HG03469 (cell line): ENCODE results near the gene PALS1.
"Not testable (repeated sequence)": the region's sequence is repeated elsewhere in the genome, so short reads cannot be mapped to it uniquely, and the experiment has no call there.

Experiments used
- ATAC-seq: cut with Tn5 transposase; IDR thresholded peaks from one replicate; pipeline ENCODE4 v1.9.1; 2021; ENCODE audit warnings: mild to moderate bottlenecking, moderate library complexity, moderate number of reproducible peaks; ENCODE audit not compliant: unreplicated experiment

PALS1 gene

DNA sequence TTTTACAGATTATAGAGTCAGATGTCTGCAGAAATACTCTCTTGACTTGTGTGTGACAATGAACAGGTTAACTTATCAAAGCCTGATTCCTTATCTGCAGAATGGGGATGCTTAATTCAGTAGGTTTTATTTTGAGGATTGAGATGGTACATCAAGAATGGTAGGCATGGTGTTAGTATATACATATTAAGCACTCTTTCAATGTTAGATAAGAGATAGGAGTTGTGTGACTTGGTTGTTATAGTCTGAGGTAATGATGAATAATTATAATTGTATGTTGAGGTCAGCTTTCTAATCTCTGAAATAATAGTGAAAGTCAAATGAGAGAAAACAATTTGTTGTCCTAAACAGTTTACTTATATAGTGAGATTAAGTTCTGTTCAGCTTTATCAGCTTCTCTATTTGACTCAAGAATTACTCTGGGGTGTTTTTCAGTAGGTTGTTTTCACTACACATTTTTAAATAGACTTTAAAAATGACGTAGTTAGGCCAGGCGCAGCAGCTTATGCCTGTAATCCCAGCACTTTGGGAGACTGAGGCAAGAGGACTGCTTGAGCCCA is 11.9 kb downstream of the PALS1 start:
- ATAC-seq = no peak

DNA sequence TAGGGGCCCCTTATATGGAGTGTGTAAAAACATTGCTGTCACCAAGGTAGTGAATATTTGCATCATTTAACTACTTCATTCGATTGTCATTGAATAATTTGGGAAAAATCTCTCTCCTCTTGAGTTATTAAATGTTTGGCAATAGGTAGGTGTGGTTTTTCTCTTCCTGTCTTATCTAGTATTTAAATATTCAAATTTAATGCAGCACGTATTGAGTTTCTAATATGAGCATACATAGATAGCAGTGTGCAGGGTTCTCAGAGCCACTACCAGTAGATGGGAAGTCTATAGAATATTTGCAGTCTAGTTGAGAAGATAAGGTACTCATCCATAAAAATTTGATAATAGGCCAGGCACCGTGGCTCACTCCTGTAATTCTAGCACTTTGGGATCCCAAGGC is 16.7 kb downstream of the PALS1 start:
- ATAC-seq = no peak

DNA sequence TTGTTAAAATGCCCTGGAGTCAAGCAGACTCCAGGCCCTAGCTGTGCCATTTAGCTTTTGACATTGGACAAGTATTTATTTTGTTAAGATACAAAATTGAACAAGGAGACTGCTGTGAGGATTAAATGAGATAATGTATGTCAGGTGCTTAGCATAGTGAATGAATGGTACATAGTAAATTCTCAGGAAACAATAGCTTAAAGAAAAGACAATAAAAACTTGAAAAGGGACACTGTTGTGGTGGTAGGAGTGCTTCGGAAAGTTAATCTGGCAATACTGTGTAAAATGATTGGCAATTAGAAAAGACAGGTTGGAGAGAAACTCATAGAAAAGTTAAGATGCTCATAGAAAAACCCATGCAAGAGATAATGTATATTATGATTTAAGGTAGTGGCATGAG is 19.7 kb downstream of the PALS1 start:
- ATAC-seq = no peak

DNA sequence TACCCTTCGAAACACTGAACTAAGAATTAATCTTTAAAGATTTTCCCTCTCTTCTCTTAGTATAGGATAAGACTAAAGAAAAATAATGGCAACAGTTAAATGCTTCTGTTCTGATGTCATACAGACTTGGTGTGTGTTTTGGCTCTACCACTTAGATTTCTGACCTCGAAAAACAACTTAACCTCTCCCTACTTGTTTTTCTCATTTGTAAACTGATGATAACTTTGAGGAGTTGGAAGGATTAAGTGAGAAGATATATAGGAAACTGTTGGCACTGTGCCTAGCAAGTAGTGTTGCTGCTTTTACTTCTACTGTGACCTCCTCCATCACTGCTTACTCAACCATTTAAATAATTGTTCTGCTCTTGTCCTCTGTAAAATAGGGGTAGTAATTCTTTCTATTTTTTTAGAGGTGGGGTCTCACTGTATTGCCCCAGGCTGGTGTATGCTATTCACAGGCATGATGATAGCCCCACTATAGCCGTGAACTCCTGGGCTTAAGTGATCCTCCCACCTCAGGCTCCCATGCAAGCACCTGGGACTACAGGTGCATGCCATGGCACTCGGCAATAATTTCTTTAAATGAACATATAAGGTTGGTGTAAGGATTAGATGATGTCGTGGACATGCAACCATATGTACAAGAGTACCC is 22.4 kb downstream of the PALS1 start:
- no peak for ATAC-seq

DNA sequence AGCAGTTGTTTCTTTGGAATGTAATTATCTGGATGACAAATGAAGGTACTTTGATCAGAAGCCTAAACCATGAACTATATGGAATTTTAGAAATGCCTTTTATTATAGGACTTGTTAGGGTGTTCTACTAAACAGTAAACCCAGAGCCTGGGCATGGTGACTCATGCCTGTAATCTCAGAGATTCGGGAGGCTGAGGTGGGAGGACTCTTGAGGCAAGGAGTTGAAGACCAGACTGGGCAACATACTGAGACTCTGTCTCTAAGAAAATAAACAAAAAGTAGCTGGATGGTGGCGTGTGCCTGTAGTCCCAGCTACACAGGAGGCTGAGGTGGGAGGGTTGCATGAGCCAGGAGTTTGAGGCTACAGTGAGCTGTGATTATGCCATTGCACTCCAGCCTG is 23.9 kb downstream of the PALS1 start:
- ATAC-seq = no peak

DNA sequence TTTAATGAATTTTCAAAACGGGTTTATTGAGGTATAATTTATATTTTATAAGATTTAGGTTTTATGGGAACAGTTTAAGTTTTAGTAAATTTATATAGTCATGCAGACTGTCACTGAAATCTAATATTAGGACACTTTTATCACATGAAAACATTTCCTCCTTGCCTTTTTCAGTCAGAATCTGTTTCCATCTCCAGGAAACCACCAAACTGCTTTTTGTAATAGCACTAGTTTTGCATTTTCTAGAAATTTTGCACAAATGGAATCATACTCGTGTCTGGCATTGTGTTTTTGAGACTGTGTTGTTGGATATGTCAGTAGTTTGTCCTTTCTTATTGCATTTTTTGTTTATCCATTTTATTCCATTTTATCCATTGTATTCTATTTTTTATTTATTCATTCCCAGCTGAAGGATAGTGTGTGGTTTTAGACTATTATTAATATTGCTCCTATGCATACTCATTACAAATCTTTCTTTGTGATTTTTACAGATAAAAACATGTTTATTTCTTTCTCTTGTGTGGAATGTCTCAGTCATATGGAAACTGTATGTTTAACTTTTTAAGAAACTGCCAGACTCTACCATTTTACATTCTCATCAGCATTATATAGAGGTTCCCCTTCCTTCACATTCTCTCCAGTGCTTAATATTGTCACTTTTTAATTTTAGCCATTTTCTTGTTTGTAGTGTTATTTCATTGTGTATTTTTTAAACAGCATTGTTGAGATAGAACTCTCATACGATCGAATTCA is 26.5 kb downstream of the PALS1 start:
- no peak for ATAC-seq

DNA sequence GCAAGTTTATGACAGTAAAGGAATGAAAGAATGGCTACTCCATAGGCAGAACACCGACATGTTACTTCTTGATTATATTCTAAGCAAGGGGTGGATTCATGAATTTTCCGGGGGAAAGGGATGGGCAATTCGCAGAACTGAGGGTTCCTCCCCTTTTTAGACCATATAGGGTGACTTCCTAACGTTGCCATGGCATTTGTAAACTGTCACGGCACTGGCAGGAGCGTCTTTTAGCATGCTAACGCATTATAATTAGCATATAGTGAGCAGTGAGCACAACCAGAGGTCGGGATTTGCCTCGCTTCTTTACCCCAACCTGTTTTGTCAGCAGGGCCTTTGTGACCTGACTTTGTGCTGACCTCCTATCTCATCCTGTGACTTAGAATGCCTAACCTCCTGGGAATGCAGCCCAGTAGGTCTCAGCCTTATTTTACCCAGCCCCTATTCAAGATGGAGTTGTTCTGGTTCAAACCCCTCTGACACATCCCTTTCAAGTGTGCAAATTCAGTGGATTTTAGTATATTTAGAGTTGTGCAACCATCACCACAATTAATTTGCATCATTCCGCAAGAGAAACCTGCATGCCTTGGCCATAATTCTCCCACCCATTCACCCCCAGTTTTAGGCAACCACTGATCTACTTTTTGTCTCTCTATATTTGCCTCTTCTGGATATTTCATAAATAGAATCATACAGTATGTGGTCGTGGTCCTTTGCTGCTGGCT is 27.4 kb downstream of the PALS1 start:
- ATAC-seq = no peak

DNA sequence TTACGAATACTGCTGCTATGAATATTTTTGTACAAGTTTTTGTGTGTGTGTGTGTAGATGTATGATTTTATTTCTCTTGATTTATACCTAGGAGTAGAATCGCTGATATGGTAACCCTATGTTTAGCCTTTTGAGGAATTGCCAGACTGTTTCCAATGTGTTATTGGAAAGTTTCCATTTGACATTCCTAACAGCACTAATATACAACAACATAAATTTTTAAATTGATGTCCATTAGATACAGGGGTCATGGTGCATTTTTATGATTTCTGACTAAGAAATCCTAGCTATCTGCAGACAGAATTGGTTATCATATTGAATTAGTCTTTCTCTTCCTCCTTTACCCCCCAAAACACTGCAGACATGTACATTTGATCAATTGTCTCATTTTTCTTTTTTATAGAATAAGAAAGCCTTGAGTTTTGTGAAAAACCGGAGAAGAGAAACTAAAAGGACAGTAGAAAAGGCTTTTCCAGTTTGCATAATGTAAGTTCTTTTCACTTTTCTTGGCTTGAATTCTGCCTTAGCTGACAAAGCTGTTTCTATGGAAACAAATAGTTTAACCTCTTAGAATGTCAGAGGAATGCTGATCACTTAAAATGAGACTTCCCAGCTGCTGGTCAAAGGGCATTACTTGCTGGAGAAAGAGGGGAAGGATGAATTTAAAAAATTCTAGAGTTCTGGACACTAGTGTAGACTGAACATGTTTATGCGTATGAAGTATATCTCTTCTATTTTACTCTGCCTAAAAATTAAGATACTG is 28.2 kb downstream of the PALS1 start:
- no peak for ATAC-seq

DNA sequence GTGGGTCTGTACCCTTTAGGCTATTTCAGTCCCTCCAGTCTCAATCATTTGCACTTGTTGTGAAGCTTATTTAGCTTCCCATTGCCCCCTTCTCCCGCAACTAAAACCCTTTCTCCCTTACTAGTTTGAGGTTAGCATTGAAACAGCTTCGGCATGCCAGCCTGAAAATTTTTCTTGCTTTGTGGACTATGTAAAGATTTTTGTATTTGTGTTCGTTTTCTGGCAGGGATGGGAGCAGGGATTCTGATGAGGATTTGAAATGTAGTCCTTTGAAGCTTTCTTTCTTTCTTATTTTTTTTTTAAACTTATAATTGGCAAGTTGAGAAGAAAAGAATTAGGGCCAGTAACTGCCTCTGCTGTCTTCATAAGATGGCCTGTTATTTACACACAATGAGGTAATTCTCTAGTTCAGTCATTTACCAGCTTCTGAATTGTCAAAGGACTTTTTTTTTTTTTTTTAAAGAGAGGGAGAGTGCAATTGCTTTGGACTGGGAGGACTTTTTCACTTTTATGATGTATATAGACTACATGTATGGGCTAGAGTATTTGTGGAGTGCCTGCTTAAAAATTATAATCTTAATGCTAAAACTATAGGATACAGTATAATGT is 29.0 kb downstream of the PALS1 start:
- no peak for ATAC-seq

DNA sequence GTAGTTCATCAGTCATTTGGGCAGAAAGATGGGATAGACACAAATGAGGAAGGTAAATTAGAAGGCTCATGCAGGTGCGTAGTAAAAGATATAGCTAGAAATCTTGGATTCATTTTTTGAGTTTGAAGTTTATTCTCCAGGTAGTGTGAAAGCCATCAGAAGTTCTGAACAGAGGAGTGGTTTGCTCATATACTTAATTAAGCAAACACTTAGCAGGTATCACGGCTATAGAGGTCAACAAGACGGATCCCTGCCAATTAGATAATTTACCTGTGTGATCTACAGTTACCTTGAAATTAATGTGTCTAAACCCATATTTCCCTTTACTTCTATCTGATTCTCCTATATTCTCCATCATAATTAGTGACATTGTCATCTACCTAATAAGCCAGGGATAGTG is 29.7 kb downstream of the PALS1 start:
- ATAC-seq = no peak

DNA sequence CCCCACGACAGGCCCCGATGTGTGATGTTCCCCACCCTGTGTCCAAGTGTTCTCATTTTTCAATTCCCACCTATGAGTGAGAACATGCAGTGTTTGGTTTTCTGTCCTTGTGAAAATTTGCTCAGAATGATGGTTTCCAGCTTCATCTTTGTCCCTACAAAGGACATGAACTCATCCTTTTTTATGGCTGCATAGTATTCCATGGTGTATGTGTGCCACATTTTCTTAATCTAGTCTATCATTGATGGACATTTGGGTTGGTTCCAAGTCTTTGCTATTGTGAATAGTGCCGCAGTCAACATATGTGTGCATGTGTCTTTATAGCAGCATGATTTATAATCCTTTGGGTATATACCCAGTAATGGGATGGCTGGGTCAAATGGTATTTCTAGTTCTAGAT is 32.0 kb downstream of the PALS1 start:
- not testable (repeated sequence) for ATAC-seq

DNA sequence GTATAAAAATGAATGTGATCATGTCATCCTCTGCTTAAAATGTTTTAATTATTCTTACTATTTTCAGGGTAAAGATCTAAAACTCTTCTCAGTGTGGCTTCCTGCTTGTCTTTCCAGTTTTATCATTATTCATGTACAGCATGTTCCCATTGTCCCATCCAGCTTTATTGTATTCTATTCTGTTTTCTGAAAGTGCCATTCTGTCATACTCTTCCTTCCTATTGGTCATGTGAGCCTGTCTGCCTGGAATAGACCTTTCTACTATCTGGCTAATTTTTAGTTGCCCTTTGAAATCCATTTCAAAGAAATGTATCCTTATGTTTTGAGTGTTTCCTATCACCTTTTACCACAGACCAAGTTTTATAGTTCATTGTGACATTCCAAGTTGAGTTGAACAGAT is 34.9 kb downstream of the PALS1 start:
- no peak for ATAC-seq

DNA sequence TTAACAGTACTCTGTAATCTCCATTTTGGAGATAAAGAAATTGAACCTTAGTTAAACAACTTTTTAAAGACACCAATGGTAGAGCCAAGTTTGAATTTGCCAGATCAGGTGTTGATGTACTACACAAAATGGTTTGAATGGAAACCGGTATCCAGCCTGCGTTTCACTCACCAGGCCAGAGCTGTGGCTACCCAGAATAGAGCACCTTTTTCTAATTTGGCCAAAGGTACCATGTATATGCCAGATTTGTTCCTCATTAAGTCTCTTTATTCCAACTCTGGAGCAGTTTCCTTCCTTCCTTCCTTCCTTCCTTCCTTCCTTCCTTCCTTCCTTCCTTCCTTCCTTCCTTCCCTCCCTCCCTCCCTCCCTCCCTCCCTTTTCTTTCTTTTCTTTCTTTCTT is 39.3 kb downstream of the PALS1 start:
- no peak for ATAC-seq

DNA sequence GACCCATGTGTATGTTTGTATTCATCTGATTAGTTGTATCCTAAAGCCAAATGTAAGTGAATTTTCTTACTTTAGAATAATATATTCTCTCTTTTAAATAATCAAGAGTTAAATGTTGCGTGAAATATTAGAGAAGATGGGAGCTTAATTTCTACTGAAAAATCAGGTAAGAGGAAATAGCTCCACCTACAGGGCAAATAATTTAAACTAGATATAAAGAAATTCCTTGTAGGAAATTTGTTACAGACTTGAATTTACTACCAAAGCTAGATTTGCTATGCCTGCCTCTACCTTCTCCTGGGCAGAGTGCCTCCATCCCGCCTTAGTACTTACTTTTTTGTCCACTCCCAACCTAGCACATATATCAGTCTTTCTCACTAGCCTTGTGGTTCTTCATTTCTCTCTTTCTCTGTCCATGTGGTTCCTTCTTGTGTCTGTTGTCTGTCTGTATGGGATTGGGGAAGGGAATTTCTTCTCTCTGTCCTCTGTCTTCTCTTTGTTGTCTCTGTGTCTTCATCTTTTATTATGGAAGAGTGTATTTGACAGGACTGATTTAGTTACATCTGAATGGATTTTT is 44.7 kb downstream of the PALS1 start:
- ATAC-seq = no peak
